Measurements from ENCODE around the gene TMEM175. TPM values are rescaled to one million over a fixed set of nuclear protein-coding genes. Genes with fewer than 3 reads are reported as not detected.
A peak's percentile ranks its signal among the peaks of the same experiment; 100 is the strongest.

Gene TMEM175
- total and polyA plus RNA-seq, 9 of the 15 experiments (the other 6 are each of a cell fraction or from before 2014, with no cell fraction given) = 0.13 to 30.9 (median 9.4) TPM

GRCh38 chr4:1004557-1005485, 72.6 kb downstream of the TMEM175 start:
- CTCF ChIA-PET (ENCODE audit: low intra/inter-chr PET ratio) = no interaction called here
- H3K4me3 ChIP-seq = no peak overlapping the region
- no peak for DNase-seq (ENCODE audit: extremely low read depth in 1 of 4, low spot score in 3 of 4)
- H3K4me2 ChIP-seq (ENCODE audit: insufficient read depth, low read length) = no peak overlapping the region
- POLR2A ChIA-PET = interaction anchor here (0.6 to 1.2 kb wide), 3 partner anchors 12 to 185 kb away, joined by 3 to 4 read pairs (median 3); partner anchors contain the start of gene IDUA
- H3K79me2 ChIP-seq (ENCODE audit: control insufficient read depth, insufficient read depth, low read length) = no peaks in the 10 kb centered on the region
- BruUV-seq (replicated peaks) = no TSS peak
- intact Hi-C loops (cut with micrococcal nuclease) = no loop called here
- 66% methylated on average over 17 of the region's 25 CpGs for WGBS (ENCODE audit: insufficient coverage, low coverage, missing lambda C conversion rate)
- no peaks in the 10 kb centered on the region for H3K27me3 ChIP-seq (ENCODE audit: control insufficient read depth in 2 of 2, insufficient read depth in 2 of 2, low read length in 2 of 2)
- in situ Hi-C loops (cut with MboI) = no loop called here
- peaks cover 7 to 39% of the 10 kb centered on the region in 2 experiments; a peak in 3 of 5 replicates for H3K4me1 ChIP-seq (replicated peaks in 1 of 2; ENCODE audit: control insufficient read depth in 2 of 2, insufficient read depth in 2 of 2, low read length in 2 of 2)
- TF ChIP-seq HIVEP1 (CRISPR knock-in tag; IDR thresholded peaks at IDR 0.05) = no peak
- 0 out of 2 replicates have a peak, but pooled peaks have one; percentile 4 for TF ChIP-seq RBFOX2 (IDR thresholded peaks at IDR 0.05; ENCODE audit: low read depth, low read length)
- no peak for TF ChIP-seq THRB (CRISPR knock-in tag; conservative IDR thresholded peaks at IDR 0.05)
- no peak for TF ChIP-seq L3MBTL2 (IDR thresholded peaks at IDR 0.05)
- TF ChIP-seq ETV5 (CRISPR knock-in tag; IDR thresholded peaks at IDR 0.05; ENCODE audit: low read depth) = no peak
- TF ChIP-seq ZNF592 (IDR thresholded peaks at IDR 0.05) = no peak
- no peak for FAIRE-seq
- no peaks in the 10 kb centered on the region for H4K20me1 ChIP-seq (replicated peaks; ENCODE audit: control insufficient read depth, insufficient read depth, low read length)
- H3K9me1 ChIP-seq (ENCODE audit: control insufficient read depth, insufficient read depth, low read length) = no peaks in the 10 kb centered on the region
- H3K9ac ChIP-seq (ENCODE audit: insufficient read depth in 1 of 2, low read depth in 2 of 2, low read length in 2 of 2) = no peak overlapping the region
- H2AFZ ChIP-seq (ENCODE audit: low read depth, low read length) = no peak overlapping the region
- no peaks in the 10 kb centered on the region for H3K9me3 ChIP-seq (replicated peaks; ENCODE audit: control insufficient read depth, insufficient read depth, low read depth, low read length)
- H3K27ac ChIP-seq (ENCODE audit: extremely low read depth, low read depth, low read length) = no peak overlapping the region
- no peaks in the 10 kb centered on the region for H3K36me3 ChIP-seq (ENCODE audit: control insufficient read depth, insufficient read depth, low read length)
- ATAC-seq = no peak

Data from K562 (cell line).